ENCODE data around the gene NECTIN1.

- no peak for TF ChIP-seq CTCF (conservative IDR thresholded peaks at IDR 0.05 in 1 of 2, IDR thresholded peaks at IDR 0.05 in 1 of 2; ENCODE audit: extremely low read depth in 1 of 2, insufficient read depth in 1 of 2, low read depth in 1 of 2, low read length in 2 of 2)
- TF ChIP-seq EZH2 (IDR thresholded peaks at IDR 0.05; ENCODE audit: borderline replicate concordance, low read length) = no peak
Measured at GRCh38 chr11:119692540-119692820, 36.5 kb downstream of the NECTIN1 start.
